Nasal cavity respiratory epithelium epithelial cell of viscerocranial mucosa (primary cell): ENCODE measurements around the gene EIF3A. TPM values are rescaled to one million over a fixed set of nuclear protein-coding genes. Genes with fewer than 3 reads are reported as not detected.

Source experiments
- total RNA-seq: library from RNA; depleted of rRNA; stranded (reverse); fragments of >200 nt; gene quantifications from 2 replicates; pipeline ENCODE4 v1.2.3, GENCODE V29; 2014

EIF3A gene, protein sequence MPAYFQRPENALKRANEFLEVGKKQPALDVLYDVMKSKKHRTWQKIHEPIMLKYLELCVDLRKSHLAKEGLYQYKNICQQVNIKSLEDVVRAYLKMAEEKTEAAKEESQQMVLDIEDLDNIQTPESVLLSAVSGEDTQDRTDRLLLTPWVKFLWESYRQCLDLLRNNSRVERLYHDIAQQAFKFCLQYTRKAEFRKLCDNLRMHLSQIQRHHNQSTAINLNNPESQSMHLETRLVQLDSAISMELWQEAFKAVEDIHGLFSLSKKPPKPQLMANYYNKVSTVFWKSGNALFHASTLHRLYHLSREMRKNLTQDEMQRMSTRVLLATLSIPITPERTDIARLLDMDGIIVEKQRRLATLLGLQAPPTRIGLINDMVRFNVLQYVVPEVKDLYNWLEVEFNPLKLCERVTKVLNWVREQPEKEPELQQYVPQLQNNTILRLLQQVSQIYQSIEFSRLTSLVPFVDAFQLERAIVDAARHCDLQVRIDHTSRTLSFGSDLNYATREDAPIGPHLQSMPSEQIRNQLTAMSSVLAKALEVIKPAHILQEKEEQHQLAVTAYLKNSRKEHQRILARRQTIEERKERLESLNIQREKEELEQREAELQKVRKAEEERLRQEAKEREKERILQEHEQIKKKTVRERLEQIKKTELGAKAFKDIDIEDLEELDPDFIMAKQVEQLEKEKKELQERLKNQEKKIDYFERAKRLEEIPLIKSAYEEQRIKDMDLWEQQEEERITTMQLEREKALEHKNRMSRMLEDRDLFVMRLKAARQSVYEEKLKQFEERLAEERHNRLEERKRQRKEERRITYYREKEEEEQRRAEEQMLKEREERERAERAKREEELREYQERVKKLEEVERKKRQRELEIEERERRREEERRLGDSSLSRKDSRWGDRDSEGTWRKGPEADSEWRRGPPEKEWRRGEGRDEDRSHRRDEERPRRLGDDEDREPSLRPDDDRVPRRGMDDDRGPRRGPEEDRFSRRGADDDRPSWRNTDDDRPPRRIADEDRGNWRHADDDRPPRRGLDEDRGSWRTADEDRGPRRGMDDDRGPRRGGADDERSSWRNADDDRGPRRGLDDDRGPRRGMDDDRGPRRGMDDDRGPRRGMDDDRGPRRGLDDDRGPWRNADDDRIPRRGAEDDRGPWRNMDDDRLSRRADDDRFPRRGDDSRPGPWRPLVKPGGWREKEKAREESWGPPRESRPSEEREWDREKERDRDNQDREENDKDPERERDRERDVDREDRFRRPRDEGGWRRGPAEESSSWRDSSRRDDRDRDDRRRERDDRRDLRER (N-terminal part only)
- total RNA-seq = 179 and 222 TPM in 2 replicates

DNA sequence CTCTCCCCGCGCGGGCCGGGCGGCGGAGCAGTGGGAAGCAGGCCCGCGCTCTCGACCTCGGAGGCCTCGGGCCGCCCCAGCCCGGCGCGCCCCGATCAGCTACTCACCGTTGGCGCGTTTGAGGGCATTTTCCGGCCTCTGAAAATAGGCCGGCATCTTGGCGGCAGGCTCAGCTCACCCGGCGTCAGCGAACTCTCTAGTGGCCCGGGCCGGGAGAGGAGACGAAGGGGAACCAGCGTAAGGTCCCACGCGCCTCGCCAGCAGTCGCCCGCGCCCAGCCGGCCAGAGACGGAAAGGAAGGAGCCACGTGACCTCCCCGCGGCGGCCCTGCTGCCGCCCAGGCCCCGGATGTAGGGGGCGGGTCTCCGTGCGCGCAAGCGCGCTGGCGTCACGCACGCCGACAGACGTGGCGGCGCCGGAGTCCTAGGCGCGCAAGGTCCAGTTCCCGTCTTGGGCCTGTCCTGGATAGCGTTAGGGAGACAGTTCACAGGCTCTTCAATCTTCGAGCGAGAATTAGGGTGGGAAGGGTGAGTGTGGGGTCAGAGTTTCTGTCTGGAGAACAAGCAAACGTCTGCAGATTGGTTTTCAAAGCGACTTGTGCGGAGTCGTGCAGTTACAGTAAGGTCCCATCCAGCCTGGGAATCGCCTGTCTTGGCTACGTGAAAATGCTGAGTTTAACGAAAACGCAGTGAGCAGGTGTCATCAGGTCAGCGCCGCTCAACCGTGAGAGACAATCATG, at the start of gene EIF3A:
Gene EIF3A (minus strand): TSS at position 297 of the 739 bp plus-strand sequence. CDS start 141 bp downstream, at position 156.

DNA sequence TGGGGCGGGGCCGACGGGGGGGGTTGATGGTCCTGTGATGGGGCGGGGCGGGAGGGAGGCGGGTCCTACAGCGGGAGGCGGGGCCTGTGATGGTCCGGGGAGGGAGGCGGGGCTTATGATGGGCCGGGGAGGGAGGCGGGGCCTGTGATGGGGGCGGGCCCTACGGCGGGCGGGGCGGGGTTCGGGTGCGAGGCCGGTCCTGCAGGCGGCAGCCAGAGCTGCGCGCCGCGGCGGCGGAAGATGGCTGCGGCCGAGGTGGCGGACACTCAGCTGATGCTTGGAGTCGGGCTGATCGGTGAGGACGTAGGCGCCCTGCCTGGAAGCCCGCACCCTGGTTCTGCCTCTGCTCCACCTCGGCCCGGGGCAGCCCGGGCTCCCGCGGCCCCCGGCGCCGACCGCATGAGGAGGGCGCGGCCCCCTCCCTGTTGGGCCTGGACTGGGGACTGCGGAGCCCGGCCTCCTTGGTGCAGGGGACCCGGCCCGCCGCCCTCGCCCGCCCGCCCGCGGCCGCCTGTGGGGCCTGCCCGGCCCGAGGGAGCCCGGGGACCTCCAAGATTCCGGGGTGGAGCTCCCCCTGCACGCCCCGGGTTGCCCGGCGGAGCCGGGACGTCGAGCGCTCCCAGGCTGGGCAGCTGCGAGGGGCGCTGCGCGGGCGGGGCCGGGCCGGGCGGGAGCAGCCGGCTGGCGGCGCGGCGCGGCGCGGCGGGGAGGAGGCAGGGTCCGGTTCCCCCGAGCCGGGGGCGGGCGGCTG, 23.5 kb upstream of the EIF3A start, which contains the start of gene DENND10:
Gene DENND10 (plus strand): TSS at position 211 of the 751 bp plus-strand sequence. CDS start 30 bp downstream, at position 241.

DNA sequence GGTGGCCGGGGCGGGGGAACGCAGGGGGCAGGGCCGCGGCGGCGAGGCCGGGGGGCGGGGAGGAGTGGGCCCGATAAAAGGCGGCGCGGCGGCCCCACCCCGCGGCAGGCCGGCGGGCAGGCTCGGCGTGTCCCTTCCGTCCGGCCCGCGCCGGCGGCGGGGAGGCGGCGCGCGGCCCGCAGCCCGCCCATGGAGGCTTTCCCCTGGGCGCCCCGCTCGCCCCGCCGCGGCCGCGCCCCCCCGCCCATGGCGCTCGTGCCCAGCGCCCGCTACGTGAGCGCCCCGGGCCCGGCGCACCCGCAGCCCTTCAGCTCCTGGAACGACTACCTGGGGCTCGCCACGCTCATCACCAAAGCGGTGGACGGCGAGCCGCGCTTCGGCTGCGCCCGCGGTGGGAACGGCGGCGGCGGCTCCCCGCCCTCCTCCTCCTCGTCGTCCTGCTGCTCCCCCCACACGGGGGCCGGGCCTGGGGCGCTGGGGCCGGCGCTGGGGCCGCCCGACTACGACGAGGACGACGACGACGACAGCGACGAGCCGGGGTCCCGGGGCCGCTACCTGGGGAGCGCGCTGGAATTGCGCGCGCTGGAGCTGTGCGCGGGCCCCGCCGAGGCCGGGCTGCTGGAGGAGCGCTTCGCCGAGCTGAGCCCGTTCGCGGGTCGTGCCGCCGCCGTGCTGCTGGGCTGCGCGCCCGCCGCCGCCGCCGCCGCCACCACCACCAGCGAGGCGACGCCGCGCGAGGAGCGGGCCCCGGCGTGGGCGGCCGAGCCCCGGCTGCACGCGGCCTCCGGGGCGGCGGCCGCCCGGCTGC, 50.8 kb downstream of the EIF3A start, which contains the start of gene NANOS1:
Gene NANOS1 (plus strand): TSS at position 102 of the 808 bp plus-strand sequence. CDS start 88 bp downstream, at position 190.

Other genes starting within 250 kb of the EIF3A start
- gene NANOS1, start 51.1 kb downstream of the EIF3A start, total RNA-seq = 0.68 and 2.1 TPM in 2 replicates
- 48.5 and 72.3 TPM in 2 replicates for gene DENND10, start 23.3 kb upstream of the EIF3A start, total RNA-seq
- 24.3 and 30.4 TPM in 2 replicates for gene SFXN4, start 84.9 kb upstream of the EIF3A start, total RNA-seq
- 120 and 172 TPM in 2 replicates for gene PRDX3, start 98.0 kb upstream of the EIF3A start, total RNA-seq
- gene GRK5, start 126.8 kb upstream of the EIF3A start, total RNA-seq = 3.1 and 4.9 TPM in 2 replicates